ENCODE measurements around the gene GPBP1L1.

DNA sequence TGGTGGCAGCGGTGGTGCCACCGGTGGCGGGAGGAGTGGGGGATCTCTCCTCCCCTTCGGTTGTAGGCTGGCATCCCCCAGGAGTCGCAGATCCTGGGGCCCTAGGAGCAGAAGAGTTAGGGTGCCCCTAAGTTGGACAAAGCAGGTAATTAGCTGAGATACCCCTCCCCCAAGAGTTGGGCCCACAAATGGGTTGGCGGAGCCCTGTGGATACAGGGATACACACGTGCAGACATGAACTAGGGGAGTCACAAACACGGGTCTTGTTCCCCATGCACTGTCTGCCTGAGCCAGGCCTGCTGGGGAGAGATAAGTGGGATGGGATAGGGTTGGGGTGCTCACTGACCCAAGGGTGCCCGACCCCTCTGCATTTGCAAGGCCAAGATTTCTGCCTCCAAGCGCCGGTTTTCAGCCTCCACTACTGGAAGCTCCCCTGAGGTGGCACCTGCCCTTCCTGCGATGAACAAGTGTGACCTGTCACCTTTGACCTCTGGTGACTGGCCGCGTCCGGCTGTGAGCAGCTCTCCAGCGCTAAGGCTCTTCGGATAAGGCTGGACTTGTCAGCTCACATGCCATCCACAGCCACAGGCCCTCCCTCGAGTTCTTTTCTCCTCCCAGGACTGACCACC, 64.3 kb downstream of the GPBP1L1 start:
- TF ChIP-seq, protein P1, sequence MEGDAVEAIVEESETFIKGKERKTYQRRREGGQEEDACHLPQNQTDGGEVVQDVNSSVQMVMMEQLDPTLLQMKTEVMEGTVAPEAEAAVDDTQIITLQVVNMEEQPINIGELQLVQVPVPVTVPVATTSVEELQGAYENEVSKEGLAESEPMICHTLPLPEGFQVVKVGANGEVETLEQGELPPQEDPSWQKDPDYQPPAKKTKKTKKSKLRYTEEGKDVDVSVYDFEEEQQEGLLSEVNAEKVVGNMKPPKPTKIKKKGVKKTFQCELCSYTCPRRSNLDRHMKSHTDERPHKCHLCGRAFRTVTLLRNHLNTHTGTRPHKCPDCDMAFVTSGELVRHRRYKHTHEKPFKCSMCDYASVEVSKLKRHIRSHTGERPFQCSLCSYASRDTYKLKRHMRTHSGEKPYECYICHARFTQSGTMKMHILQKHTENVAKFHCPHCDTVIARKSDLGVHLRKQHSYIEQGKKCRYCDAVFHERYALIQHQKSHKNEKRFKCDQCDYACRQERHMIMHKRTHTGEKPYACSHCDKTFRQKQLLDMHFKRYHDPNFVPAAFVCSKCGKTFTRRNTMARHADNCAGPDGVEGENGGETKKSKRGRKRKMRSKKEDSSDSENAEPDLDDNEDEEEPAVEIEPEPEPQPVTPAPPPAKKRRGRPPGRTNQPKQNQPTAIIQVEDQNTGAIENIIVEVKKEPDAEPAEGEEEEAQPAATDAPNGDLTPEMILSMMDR (optimal IDR thresholded peaks at IDR 0.05 in 1 of 3, IDR thresholded peaks at IDR 0.05 in 1 of 3, conservative IDR thresholded peaks at IDR 0.05 in 1 of 3; ENCODE audit: extremely low read depth in 1 of 3, insufficient read depth in 2 of 3, low read length in 3 of 3) = no peak
- TF ChIP-seq EZH2 (IDR thresholded peaks at IDR 0.05; ENCODE audit: low read length) = no peak
